Right lobe of liver (tissue), 6 donors: ENCODE measurements around the gene CC2D1A. TPM values are rescaled to one million over a fixed set of nuclear protein-coding genes. Genes with fewer than 3 reads are reported as not detected.
A peak's percentile ranks its signal among the peaks of the same experiment; 100 is the strongest.

Experiments
- ATAC-seq, 4 donors: fragments of 200-7000 bp; cut with Tn5 transposase; one replicate each; pipeline ENCODE4 v1.9.1; 2020; ENCODE audit warnings: mild to moderate bottlenecking in 4 of 4, moderate library complexity in 4 of 4
- DNase-seq, 3 donors: peaks; one replicate each; pipeline ENCODE4 v3.0.0-alpha.2; 2020
- H3K27ac ChIP-seq, 3 donors: fragments of 200-600 bp; one replicate each; pipeline ENCODE4 v1.8.0; 2022
- H3K27me3 ChIP-seq, 2 donors: fragments of 200-600 bp; one replicate each; pipeline ENCODE4 v1.8.0; 2022
- H3K36me3 ChIP-seq, 4 donors: fragments of 200-600 bp; sonication (generic) in 1 of 4; one replicate each; pipeline versions ENCODE4 v1.5.1 to v1.8.0; 2017 to 2022; ENCODE audit warnings: control low read depth in 1 of 4
- H3K4me1 ChIP-seq, 4 donors: fragments of 200-600 bp; sonication (generic) in 1 of 4; one replicate each; pipeline versions ENCODE4 v1.5.1 to v1.8.0; 2017 to 2022; ENCODE audit warnings: control low read depth in 1 of 4
- H3K4me3 ChIP-seq, 3 donors: fragments of 200-600 bp; one replicate each; pipeline ENCODE4 v1.8.0; 2022
- H3K9me3 ChIP-seq, 4 donors: fragments of 200-600 bp; sonication (generic) in 1 of 4; one replicate each; pipeline versions ENCODE4 v1.5.1 to v1.8.0; 2017 to 2022; ENCODE audit warnings: control low read depth in 1 of 4
- CTCF ChIP-seq, 4 donors: fragments of 200-600 bp in 3 of 4; fragments of 450-650 bp in 1 of 4; IDR thresholded peaks; one replicate each; pipeline versions ENCODE4 v1.5.1 to v1.8.0; 2016 to 2022; ENCODE audit warnings: antibody characterized with exemption in 4 of 4, mild to moderate bottlenecking in 2 of 4
- POLR2A ChIP-seq: fragments of 450-650 bp; IDR thresholded peaks from one replicate; pipeline ENCODE4 v1.6.1; 2017; ENCODE audit warnings: antibody characterized with exemption, mild to moderate bottlenecking
- WGBS: methylation state at CpG from one replicate; pipeline ENCODE4 v1.1.6; 2018; ENCODE audit warnings: low coverage, low lambda C conversion rate; ENCODE audit not compliant: insufficient coverage; ENCODE audit errors: missing lambda C conversion rate; 5-methylcytosine and 5-hydroxymethylcytosine counted together
- intact Hi-C, 2 donors: fragments of 100-400 bp; cut with DNase I; formaldehyde crosslinking; loops; one replicate each; pipeline versions ENCODE4 v1.11.2 to v1.14.1; 2022
- total RNA-seq, 6 experiments: library from RNA; depleted of rRNA in 2 of 6; stranded (reverse); fragments of >200 nt in 2 of 6; fragmentation: NEBNext Ultra II Directional in 3 of 6; extraction: Animal tissue kit (Norgen Biotek cat#: 25700) in 3 of 6; gene quantifications; one replicate each; pipeline versions ENCODE4 v1.1.0 to v1.2.4, GENCODE V29; 2016 to 2023
- donor health status: DM: no; HTN: yes; CAD: no.
- donor health status: DM: no; HTN: no; CAD: no.
- donor health status: DM: no; HTN: no; CAD: no.
- donor health status: DM: no; HTN: yes; CAD: no.
- donor health status: DM: no; HTN: yes; CAD: no.

CC2D1A gene
- total RNA-seq, 6 experiments from 2014 or later = 16.5 to 29.8 (median 18.1) TPM

- H3K9me3 ChIP-seq = no peaks in the 10 kb centered on the region
- TF ChIP-seq CTCF (IDR thresholded peaks at IDR 0.05) (no peak), POLR2A (no peak)
- 0% methylated on average over 2 of the region's 13 CpGs for WGBS
- intact Hi-C loops = no loop called here
- DNase-seq (peak in 1 of 3 donors; percentile 66), ATAC-seq (peak; percentile 29 to 55 (median 43))
- peaks cover 0 to 18% (median 3%) of the 10 kb centered on the region in 4 donors for H3K4me1 ChIP-seq
- H3K4me3 ChIP-seq = peak overlapping the region; percentile 71 to 92 (median 82)
- H3K36me3 ChIP-seq = no peaks in the 10 kb centered on the region
- H3K27ac ChIP-seq = peak overlapping the region; percentile 45 to 79 (median 55)
- no peaks in the 10 kb centered on the region for H3K27me3 ChIP-seq
Observed at GRCh38 chr19:13906521-13906904, 512 bp downstream of the CC2D1A start.

- Histone ChIP-seq H3K27me3 (no peaks in the 10 kb centered on the region), H3K9me3 (no peaks in the 10 kb centered on the region), H3K36me3 (no peaks in the 10 kb centered on the region), H3K4me1 (peaks cover 0 to 18% (median 3%) of the 10 kb centered on the region in 4 donors), H3K27ac (peak overlapping the region in 1 of 3 donors; percentile 79), H3K4me3 (peak overlapping the region; percentile 71 to 92 (median 82))
- ATAC-seq (no peak), DNase-seq (no peak)
- 88% methylated on average over 2 of the region's 5 CpGs for WGBS
- intact Hi-C loops = no loop called here
- TF ChIP-seq POLR2A (no peak), CTCF (IDR thresholded peaks at IDR 0.05) (no peak)
Observed at GRCh38 chr19:13906910-13907309, 909 bp downstream of the CC2D1A start.

- H3K36me3 ChIP-seq = peaks cover 0 to 10% (median 0%) of the 10 kb centered on the region in 4 donors
- intact Hi-C loops = no loop called here
- ATAC-seq (no peak), DNase-seq (no peak)
- H3K4me1 ChIP-seq = peaks cover 0 to 18% (median 3%) of the 10 kb centered on the region in 4 donors
- TF ChIP-seq CTCF (IDR thresholded peaks at IDR 0.05) (no peak), POLR2A (no peak)
- H3K4me3 ChIP-seq = no peak overlapping the region
- WGBS = 88% methylated on average over 5 of the region's 8 CpGs
- H3K27me3 ChIP-seq = no peaks in the 10 kb centered on the region
- H3K9me3 ChIP-seq = no peaks in the 10 kb centered on the region
- peak overlapping the region in 1 of 3 donors; percentile 22 for H3K27ac ChIP-seq
Observed at GRCh38 chr19:13908674-13909073, 2.7 kb downstream of the CC2D1A start.

- no peaks in the 10 kb centered on the region for H3K27me3 ChIP-seq
- peak; percentile 66 to 89 (median 84) for DNase-seq
- H3K9me3 ChIP-seq = no peaks in the 10 kb centered on the region
- peaks cover 0 to 10% (median 0%) of the 10 kb centered on the region in 4 donors for H3K36me3 ChIP-seq
- intact Hi-C loops = no loop called here
- peak; percentile 58 to 71 (median 70) for ATAC-seq
- H3K27ac ChIP-seq = peak overlapping the region in 1 of 3 donors; percentile 22
- 20% methylated on average over 1 of the region's 2 CpGs for WGBS
- H3K4me1 ChIP-seq = peaks cover 0 to 22% (median 3%) of the 10 kb centered on the region in 4 donors
- no peak overlapping the region for H3K4me3 ChIP-seq
- TF ChIP-seq CTCF (IDR thresholded peaks at IDR 0.05) = no peak
- no peak for TF ChIP-seq POLR2A
Observed at GRCh38 chr19:13909430-13909829, 3.4 kb downstream of the CC2D1A start.
